Fibroblast of mammary gland (primary cell): Measurements from ENCODE around the gene TEX10.
A peak's percentile ranks its signal among the peaks of the same experiment; 100 is the strongest.

Experiments
- DNase-seq: peaks from one replicate; pipeline ENCODE4 v3.0.0-alpha.2; 2010; ENCODE audit warnings: low read depth
- H3K4me3 ChIP-seq: 2 replicates; pipeline ENCODE4 v1.5.1; 2011; ENCODE audit warnings: low read depth, mild to moderate bottlenecking, low read length, moderate library complexity; ENCODE audit not compliant: control insufficient read depth
- CTCF ChIP-seq: conservative IDR thresholded peaks from 2 replicates; pipeline ENCODE4 v1.5.1; 2011; ENCODE audit warnings: low read depth, low read length, inconsistent platforms; ENCODE audit not compliant: control insufficient read depth, insufficient read depth

TEX10 gene

GRCh38 chr9:100303747-100304146 lies 49.0 kb downstream of the TEX10 start:
- DNase-seq = no peak
- no peak for TF ChIP-seq CTCF
- no peak overlapping the region for H3K4me3 ChIP-seq

- H3K4me3 ChIP-seq = no peak overlapping the region
- TF ChIP-seq CTCF = no peak
- no peak for DNase-seq
These were observed 54.4 kb downstream of the TEX10 start for GRCh38 chr9:100298378-100298777.

- no peak for DNase-seq
- H3K4me3 ChIP-seq = no peak overlapping the region
- no peak for TF ChIP-seq CTCF
These were observed 56.3 kb downstream of the TEX10 start for GRCh38 chr9:100296407-100296806.

GRCh38 chr9:100295240-100295639 lies 57.5 kb downstream of the TEX10 start:
- no peak for TF ChIP-seq CTCF
- H3K4me3 ChIP-seq = no peak overlapping the region
- no peak for DNase-seq

- no peak for DNase-seq
- H3K4me3 ChIP-seq = no peak overlapping the region
- TF ChIP-seq CTCF = no peak
These were observed 57.9 kb downstream of the TEX10 start for GRCh38 chr9:100294806-100295205.

GRCh38 chr9:100294341-100294740 lies 58.4 kb downstream of the TEX10 start:
- no peak overlapping the region for H3K4me3 ChIP-seq
- DNase-seq = peak; percentile 30
- no peak for TF ChIP-seq CTCF

- no peak for TF ChIP-seq CTCF
- H3K4me3 ChIP-seq = no peak overlapping the region
- DNase-seq = no peak
These were observed 60.3 kb downstream of the TEX10 start for GRCh38 chr9:100292414-100292813.
